Activated T-helper 2 cell treated with anti-CD3 and anti-CD28 coated beads, Interferon-gamma antibody, Interleukin-2, Interleukin-4, amounts not matched to agents 10 μg/mL and 5 μg/mL and 100 μg/mL, durations not matched to agents 14 hours and 24 hours and 36 hours (primary cell): ENCODE data around the gene SFMBT2. TPM values are rescaled to one million over a fixed set of nuclear protein-coding genes. Genes with fewer than 3 reads are reported as not detected.

Source experiments
- DNase-seq: peaks from one replicate; pipeline ENCODE4 v3.0.0; 2021; ENCODE audit warnings: low spot score
- H3K27ac Mint-ChIP-seq: one replicate; pipeline ENCODE4 v1.8.0; 2021; ENCODE audit warnings: mixed read lengths
- H3K27me3 Mint-ChIP-seq: one replicate; pipeline ENCODE4 v1.8.0; 2021; ENCODE audit warnings: low read depth, mixed read lengths
- H3K36me3 Mint-ChIP-seq: one replicate; pipeline ENCODE4 v1.8.0; 2021; ENCODE audit warnings: low read depth, mixed read lengths
- H3K4me1 Mint-ChIP-seq: one replicate; pipeline ENCODE4 v1.8.0; 2021; ENCODE audit warnings: low read depth, mixed read lengths
- H3K4me3 Mint-ChIP-seq: one replicate; pipeline ENCODE4 v1.8.0; 2021; ENCODE audit warnings: low read depth, mild to moderate bottlenecking, moderate library complexity, mixed read lengths
- H3K9me3 Mint-ChIP-seq: one replicate; pipeline ENCODE4 v1.8.0; 2021; ENCODE audit warnings: mixed read lengths
- intact Hi-C: fragments of 100-400 bp; cut with micrococcal nuclease; formaldehyde crosslinking; loops from one replicate; pipeline ENCODE4 v1.15.1; 2023
- total RNA-seq: library from RNA; stranded (reverse); gene quantifications from 2 replicates; pipeline ENCODE4 v1.2.3, GENCODE V29; 2022

Gene SFMBT2
- total RNA-seq, 1 donor from 2014 or later, result 27.6 TPM

- intact Hi-C loops, result loop anchor here (5.0 to 10.0 kb wide), 3 partner anchors 73 to 195 kb away; no protein-coding TSS in a partner anchor
- no peaks in the 10 kb centered on the region for H3K9me3 Mint-ChIP-seq
- H3K4me3 Mint-ChIP-seq, result no peak overlapping the region
- peaks cover 4% of the 10 kb centered on the region for H3K4me1 Mint-ChIP-seq
- H3K36me3 Mint-ChIP-seq, result no peaks in the 10 kb centered on the region
- no peak overlapping the region for H3K27ac Mint-ChIP-seq
- no peak for DNase-seq
- peaks cover 45% of the 10 kb centered on the region for H3K27me3 Mint-ChIP-seq
Measured at GRCh38 chr10:7119325-7120015, 291.4 kb downstream of the SFMBT2 start.

GRCh38 chr10:7117806-7118674 is 292.8 kb downstream of the SFMBT2 start:
- no peak overlapping the region for H3K27ac Mint-ChIP-seq
- peaks cover 35% of the 10 kb centered on the region for H3K27me3 Mint-ChIP-seq
- H3K36me3 Mint-ChIP-seq, result no peaks in the 10 kb centered on the region
- DNase-seq, result no peak
- no peak overlapping the region for H3K4me3 Mint-ChIP-seq
- intact Hi-C loops, result loop anchor here (10.0 kb wide), 1 partner anchor 193 kb away; no protein-coding TSS in a partner anchor
- no peaks in the 10 kb centered on the region for H3K9me3 Mint-ChIP-seq
- H3K4me1 Mint-ChIP-seq, result peaks cover 4% of the 10 kb centered on the region

DNA sequence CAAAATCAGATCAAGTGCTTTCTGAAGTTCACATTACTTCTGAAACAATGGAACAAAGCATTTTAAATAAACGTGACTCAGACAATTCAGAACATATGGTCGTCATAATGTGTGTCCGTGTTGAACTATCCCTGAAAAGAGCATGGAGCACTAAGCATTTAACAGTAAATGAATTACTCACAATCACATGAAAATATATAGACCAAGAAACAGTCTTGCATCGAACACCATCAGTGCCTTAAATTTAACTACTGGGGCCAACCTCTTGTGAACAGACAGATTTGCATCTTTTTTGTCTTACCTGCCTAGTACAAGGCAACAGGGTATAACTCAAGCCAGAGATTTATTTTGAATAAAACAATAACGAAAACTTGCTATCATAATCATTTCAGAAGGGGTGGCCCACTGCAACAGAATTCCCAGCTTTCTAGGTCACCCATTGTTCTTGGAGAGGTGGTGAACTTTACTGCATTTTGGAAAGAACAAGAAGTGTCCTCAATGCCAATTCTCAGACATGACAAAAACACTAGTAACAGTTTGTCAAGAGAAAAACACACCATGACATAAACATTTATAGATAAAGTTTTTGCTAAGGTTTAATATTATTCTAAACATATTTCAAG is 293.5 kb downstream of the SFMBT2 start:
- no peak overlapping the region for H3K27ac Mint-ChIP-seq
- intact Hi-C loops, result loop anchor here (10.0 kb wide), 1 partner anchor 192 kb away; no protein-coding TSS in a partner anchor
- no peaks in the 10 kb centered on the region for H3K9me3 Mint-ChIP-seq
- H3K4me1 Mint-ChIP-seq, result peaks cover 4% of the 10 kb centered on the region
- H3K27me3 Mint-ChIP-seq, result peaks cover 31% of the 10 kb centered on the region
- DNase-seq, result no peak
- no peak overlapping the region for H3K4me3 Mint-ChIP-seq
- no peaks in the 10 kb centered on the region for H3K36me3 Mint-ChIP-seq

- H3K4me3 Mint-ChIP-seq, result no peak overlapping the region
- H3K9me3 Mint-ChIP-seq, result no peaks in the 10 kb centered on the region
- intact Hi-C loops, result loop anchor here (10.0 kb wide), 1 partner anchor 187 kb away; no protein-coding TSS in a partner anchor
- peaks cover 9% of the 10 kb centered on the region for H3K4me1 Mint-ChIP-seq
- H3K27ac Mint-ChIP-seq, result no peak overlapping the region
- H3K27me3 Mint-ChIP-seq, result peaks cover 27% of the 10 kb centered on the region
- DNase-seq, result no peak
- no peaks in the 10 kb centered on the region for H3K36me3 Mint-ChIP-seq
Measured at GRCh38 chr10:7111561-7111960, 299.3 kb downstream of the SFMBT2 start.

DNA sequence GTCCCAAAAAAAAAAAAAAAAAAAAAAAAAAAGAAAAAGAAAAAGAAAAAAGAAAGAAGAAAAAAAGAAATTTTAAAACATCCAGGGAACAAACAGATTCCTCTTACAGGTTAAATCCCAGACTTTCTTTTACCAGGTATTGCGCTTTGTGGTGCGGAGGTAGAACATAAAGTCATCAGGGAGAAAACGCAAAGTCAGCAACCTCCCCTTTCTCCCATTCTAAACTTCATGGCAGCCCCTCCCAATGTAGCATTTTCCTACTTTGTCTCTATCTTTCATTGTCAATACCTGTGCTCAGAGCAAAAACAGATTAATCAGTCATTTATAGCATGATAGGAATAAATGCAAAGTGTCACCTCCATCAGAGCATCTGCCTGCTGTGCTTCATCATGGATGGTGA is 299.7 kb downstream of the SFMBT2 start:
- Mint-ChIP-seq H3K36me3 (no peaks in the 10 kb centered on the region), H3K27me3 (peaks cover 23% of the 10 kb centered on the region), H3K9me3 (no peaks in the 10 kb centered on the region), H3K4me1 (peaks cover 10% of the 10 kb centered on the region), H3K27ac (no peak overlapping the region), H3K4me3 (no peak overlapping the region)
- intact Hi-C loops, result loop anchor here (10.0 kb wide), 1 partner anchor 186 kb away; no protein-coding TSS in a partner anchor
- DNase-seq, result no peak
